Occipital lobe (tissue), 2 donors: ENCODE results near the gene CCDC102B. TPM values are rescaled to one million over a fixed set of nuclear protein-coding genes. Genes with fewer than 3 reads are reported as not detected.
"Not testable (repeated sequence)": the region's sequence is repeated elsewhere in the genome, so short reads cannot be mapped to it uniquely, and the experiment has no call there.

Experiments used
- DNase-seq: peaks from one replicate; lab custom pipeline; 2025; lab: John Stamatoyannopoulos, UW
- total RNA-seq: library from RNA; depleted of rRNA; stranded (reverse); fragments of >200 nt; gene quantifications from one replicate; pipeline ENCODE4 v1.2.3, GENCODE V29; 2014

The CCDC102B gene
- total RNA-seq, 1 donor from 2014 or later, result 20.1 TPM

GRCh38 chr18:68969027-68969426, 171.1 kb downstream of the CCDC102B start:
- no peak for DNase-seq

- no peak for DNase-seq
These were observed 174.3 kb downstream of the CCDC102B start for GRCh38 chr18:68972176-68972575.

GRCh38 chr18:68979737-68980136, 181.9 kb downstream of the CCDC102B start:
- no peak for DNase-seq

GRCh38 chr18:68983126-68983525, 185.2 kb downstream of the CCDC102B start:
- DNase-seq, result no peak

GRCh38 chr18:68984342-68984741, 186.5 kb downstream of the CCDC102B start:
- no peak for DNase-seq

GRCh38 chr18:68985172-68985820, 187.4 kb downstream of the CCDC102B start:
- DNase-seq, result no peak

GRCh38 chr18:68991286-68991685, 193.4 kb downstream of the CCDC102B start:
- no peak for DNase-seq

- no peak for DNase-seq
These were observed 195.0 kb downstream of the CCDC102B start for GRCh38 chr18:68992719-68993482.

- DNase-seq, result no peak
These were observed 197.8 kb downstream of the CCDC102B start for GRCh38 chr18:68995675-68996074.

- no peak for DNase-seq
These were observed 200.0 kb downstream of the CCDC102B start for GRCh38 chr18:68997845-68998244.

GRCh38 chr18:69000366-69000765, 202.5 kb downstream of the CCDC102B start:
- no peak for DNase-seq

GRCh38 chr18:69002233-69002632, 204.4 kb downstream of the CCDC102B start:
- DNase-seq, result no peak

- not testable (repeated sequence) for DNase-seq
These were observed 208.3 kb downstream of the CCDC102B start for GRCh38 chr18:69006212-69006611.

- no peak for DNase-seq
These were observed 210.7 kb downstream of the CCDC102B start for GRCh38 chr18:69008538-69008937.

GRCh38 chr18:69021211-69021805, 223.4 kb downstream of the CCDC102B start:
- no peak for DNase-seq

- DNase-seq, result no peak
These were observed 224.5 kb downstream of the CCDC102B start for GRCh38 chr18:69022426-69022825.

- DNase-seq, result no peak
These were observed 233.7 kb downstream of the CCDC102B start for GRCh38 chr18:69031571-69031970.

GRCh38 chr18:69032009-69032408, 234.1 kb downstream of the CCDC102B start:
- DNase-seq, result no peak

- no peak for DNase-seq
These were observed 237.9 kb downstream of the CCDC102B start for GRCh38 chr18:69035756-69036155.

- DNase-seq, result no peak
These were observed 246.3 kb downstream of the CCDC102B start for GRCh38 chr18:69044215-69044614.

- no peak for DNase-seq
These were observed 266.2 kb downstream of the CCDC102B start for GRCh38 chr18:69064063-69064462.

GRCh38 chr18:69067048-69067447, 269.2 kb downstream of the CCDC102B start:
- no peak for DNase-seq

- DNase-seq, result no peak
These were observed 273.8 kb downstream of the CCDC102B start for GRCh38 chr18:69071680-69072079.
